Activated CD4-positive, alpha-beta T cell treated with anti-CD3 and anti-CD28 coated beads for 24 hours (primary cell): ENCODE results near the gene DENND1A.

ENCODE experiments used
- DNase-seq, 2 donors: peaks; one replicate each; pipeline ENCODE4 v3.0.0-alpha.2; 2020; ENCODE audit warnings: low read depth in 2 of 2

The DENND1A gene

GRCh38 chr9:123358181-123358905 lies 571.6 kb downstream of the DENND1A start:
- no peak for DNase-seq

- DNase-seq = no peak
These were observed 572.2 kb downstream of the DENND1A start for GRCh38 chr9:123357743-123358059.

- DNase-seq = no peak
These were observed 572.8 kb downstream of the DENND1A start for GRCh38 chr9:123356851-123357742.

- DNase-seq = no peak
These were observed 574.0 kb downstream of the DENND1A start, which contains the start of gene CRB2 for GRCh38 chr9:123355761-123356431. TSS of gene CRB2 (plus strand) at chr9:123356197. CDS start at chr9:123356261, 64 bp downstream.

GRCh38 chr9:123354806-123355508 lies 575.0 kb downstream of the DENND1A start:
- DNase-seq = no peak

- peak; percentile 42 to 51 for DNase-seq
These were observed 575.8 kb downstream of the DENND1A start for GRCh38 chr9:123353984-123354591.

GRCh38 chr9:123353041-123353440 lies 576.9 kb downstream of the DENND1A start:
- DNase-seq = no peak

GRCh38 chr9:123350590-123351310 lies 579.2 kb downstream of the DENND1A start:
- DNase-seq = no peak

- peak; percentile 45 to 67 for DNase-seq
These were observed 580.0 kb downstream of the DENND1A start for GRCh38 chr9:123349691-123350480.

GRCh38 chr9:123349033-123349432 lies 580.9 kb downstream of the DENND1A start:
- no peak for DNase-seq

- DNase-seq = no peak
These were observed 581.5 kb downstream of the DENND1A start for GRCh38 chr9:123348317-123348992.

GRCh38 chr9:123347289-123348060 lies 582.5 kb downstream of the DENND1A start:
- DNase-seq = no peak

- DNase-seq = no peak
These were observed 583.1 kb downstream of the DENND1A start for GRCh38 chr9:123346826-123347225.

GRCh38 chr9:123346026-123346425 lies 583.9 kb downstream of the DENND1A start:
- DNase-seq = no peak

- no peak for DNase-seq
These were observed 584.4 kb downstream of the DENND1A start for GRCh38 chr9:123345567-123345955.

GRCh38 chr9:123344192-123344949 lies 585.6 kb downstream of the DENND1A start:
- DNase-seq = no peak

GRCh38 chr9:123343443-123344191 lies 586.3 kb downstream of the DENND1A start:
- no peak for DNase-seq
